HUDEP-2 (cell line): ENCODE data around the gene PPP1R14D.
"Not testable (repeated sequence)": the region's sequence is repeated elsewhere in the genome, so short reads cannot be mapped to it uniquely, and the experiment has no call there.

Source experiments
- DNase-seq, 76 experiments: peaks; one replicate each; lab custom pipeline; 2025; ENCODE audit not compliant: unreplicated experiment in 76 of 76; lab: John Stamatoyannopoulos, UW

PPP1R14D gene, protein sequence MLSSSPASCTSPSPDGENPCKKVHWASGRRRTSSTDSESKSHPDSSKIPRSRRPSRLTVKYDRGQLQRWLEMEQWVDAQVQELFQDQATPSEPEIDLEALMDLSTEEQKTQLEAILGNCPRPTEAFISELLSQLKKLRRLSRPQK

DNA sequence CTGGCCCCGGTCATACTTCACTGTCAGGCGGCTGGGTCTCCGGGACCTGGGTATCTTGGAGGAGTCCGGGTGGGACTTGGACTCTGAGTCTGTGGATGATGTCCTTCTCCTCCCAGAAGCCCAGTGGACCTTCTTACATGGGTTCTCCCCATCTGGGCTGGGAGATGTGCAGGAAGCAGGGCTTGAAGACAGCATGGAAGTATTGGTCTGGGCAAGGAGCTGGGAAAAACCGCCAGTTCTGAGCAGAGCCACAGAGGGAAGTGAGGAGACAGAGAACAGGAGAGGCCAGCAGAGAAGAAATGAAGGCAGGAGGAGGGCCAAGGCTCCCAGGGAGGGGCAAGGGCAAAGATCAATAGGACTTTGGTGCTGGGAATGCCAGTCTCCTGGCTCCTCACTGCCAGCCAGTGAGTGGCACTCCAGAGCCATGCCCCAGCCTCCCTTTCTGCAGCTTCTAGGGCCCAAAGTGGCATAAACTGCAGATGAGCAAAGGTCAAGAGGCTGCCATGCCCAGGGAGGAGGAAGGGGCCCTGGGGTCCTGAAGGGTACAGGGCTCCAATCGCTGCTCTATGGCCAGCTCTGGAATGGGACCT is at the start of gene PPP1R14D:
Gene PPP1R14D (minus strand): TSS at position 262 of the 590 bp plus-strand sequence. CDS start 67 bp downstream, at position 195.
- DNase-seq, result no peak

DNA sequence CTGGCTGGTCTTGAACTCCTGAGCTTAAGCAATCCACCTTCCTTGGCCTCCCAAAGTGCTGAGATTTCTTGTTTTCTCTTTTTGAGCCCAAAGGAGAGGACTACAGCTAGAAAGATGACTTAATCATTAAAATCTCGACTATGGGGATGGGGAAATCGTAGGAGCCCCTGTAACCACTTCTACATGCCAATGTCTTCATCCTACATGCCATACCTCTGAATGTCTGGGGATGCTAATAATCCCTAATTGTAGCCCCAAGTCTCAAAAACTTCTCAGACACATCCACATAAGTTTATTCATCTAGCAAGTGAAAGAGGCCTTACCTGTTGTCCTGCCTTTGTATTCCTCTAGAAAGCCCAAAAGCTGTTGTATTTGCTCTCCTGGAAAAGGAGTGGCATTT is 49.2 kb upstream of the PPP1R14D start:
- no peak for DNase-seq

DNA sequence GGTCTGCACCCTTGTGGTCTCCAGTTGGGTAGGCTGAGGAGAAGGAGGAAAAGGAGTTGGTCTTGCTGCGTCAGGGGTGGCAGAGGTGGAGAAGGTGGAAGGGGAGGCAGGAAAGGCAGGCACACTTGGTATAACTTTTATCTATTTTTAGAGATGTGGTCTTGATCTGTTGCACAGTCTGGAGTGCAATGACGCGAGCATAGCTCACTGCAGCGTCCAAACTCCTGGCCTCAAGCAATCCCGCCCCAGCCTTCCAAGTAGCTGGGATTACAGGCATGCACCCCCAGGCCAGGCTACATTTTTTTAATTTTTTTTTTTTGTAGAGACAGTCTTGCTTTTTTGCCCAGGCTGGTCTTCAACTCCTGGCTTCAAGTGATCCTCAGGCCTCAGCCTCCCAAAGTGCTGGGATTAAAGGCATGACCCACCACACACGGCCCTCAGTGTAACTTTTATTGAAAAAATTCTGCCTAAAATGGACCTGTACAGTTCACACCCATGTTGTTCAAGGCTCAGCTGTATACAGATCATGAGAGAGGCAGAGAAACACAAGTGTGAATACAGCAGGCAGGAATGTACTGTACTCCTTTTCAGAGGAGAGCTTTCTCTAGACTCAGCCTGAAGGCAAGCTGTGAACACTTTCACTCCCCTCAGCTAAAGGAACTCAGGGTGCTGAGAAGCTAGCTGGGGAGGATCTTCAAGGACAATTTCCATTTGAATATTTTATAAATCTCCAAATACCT is 47.7 kb upstream of the PPP1R14D start:
- DNase-seq, result no peak

DNA sequence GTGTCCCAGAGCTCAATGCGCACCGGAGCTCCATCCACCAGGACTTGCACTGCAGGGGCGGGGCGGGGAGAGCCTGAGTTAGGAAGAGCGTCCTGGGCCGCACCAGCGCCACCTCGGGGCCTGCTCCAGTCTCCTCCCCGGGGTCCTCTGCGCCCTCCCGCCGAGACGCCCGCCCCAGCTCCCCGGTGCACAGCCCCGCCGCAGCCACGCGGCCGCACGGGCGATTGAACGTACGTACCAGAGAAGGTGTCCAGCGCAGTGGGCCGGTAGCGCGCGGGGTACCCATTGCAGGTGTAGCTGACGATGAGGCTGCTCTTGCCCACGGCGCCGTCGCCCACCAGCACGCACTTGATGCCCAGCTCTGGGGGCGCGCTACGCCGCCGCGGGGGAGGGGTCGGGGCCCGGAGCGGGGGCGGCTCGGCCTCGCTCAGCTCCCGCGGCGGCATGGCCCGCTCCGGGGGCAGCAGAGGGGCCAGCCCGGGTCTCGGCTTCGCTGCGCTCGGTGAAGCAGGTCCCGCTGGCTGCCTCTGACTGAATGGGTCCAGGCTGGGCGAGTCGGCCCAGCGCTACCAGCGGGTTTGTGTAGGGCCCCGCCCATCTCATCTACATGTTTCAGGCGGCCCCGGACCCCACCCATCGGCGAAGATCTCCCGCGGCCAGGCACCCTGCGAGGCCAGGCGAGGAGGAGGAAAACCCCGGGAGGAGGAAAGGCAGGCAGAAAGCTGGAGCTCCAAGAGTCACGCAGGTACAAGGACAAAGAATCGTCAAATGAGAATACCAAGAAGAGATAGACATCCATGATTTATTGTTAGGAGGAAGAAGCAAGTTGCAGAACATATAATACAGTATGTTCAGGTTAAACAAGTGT is 45.4 kb upstream of the PPP1R14D start, which contains the start of gene RHOV:
Gene RHOV (minus strand): TSS at position 541 of the 868 bp plus-strand sequence. CDS start 95 bp downstream, at position 446.
- DNase-seq, result peak in 52 of 76 experiments; percentile 5 to 68 (median 37)

DNA sequence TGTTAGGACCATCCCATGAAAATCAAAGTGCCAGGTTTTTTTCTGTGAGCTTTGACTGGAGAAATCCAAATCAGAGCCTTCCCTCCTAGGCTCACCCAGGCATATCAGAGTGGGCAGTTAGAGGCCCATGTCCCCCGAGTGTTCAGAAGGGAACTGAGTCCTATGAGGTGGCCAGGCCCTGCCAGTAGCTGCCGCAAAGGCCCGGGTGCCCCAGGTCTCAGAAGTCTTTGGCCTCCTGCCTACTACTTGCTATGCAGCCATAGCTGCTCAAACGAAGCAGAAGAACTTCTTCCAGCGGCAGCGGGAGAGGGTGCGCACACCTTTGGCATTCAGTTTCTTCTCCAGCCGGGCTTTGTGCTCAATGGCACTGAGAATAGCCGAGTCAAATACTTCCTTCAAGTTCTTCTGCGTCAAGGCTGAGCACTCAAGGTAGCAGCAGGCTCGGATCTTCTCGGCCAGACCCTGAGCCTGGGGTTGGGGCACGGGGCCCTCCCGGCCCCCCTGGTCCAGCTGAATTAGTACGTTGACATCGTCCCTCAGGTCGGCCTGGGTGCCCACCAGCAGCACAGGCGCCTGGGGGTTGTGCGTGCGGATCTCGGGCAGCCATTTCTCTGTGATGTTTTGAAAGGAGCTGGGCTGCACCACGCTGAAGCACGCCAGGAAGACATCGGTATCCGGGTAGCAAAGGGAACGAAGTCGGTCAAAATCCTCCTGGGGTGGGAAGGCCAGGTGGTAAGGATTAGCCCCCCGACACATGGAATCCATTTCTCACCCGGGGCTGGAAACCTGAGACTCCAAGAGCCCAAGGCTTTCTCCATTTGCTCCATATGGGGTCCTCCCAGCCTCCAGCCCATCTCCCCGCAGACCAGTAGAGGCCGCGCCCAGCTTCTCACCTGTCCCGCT is 44.5 kb upstream of the PPP1R14D start:
- no peak for DNase-seq

DNA sequence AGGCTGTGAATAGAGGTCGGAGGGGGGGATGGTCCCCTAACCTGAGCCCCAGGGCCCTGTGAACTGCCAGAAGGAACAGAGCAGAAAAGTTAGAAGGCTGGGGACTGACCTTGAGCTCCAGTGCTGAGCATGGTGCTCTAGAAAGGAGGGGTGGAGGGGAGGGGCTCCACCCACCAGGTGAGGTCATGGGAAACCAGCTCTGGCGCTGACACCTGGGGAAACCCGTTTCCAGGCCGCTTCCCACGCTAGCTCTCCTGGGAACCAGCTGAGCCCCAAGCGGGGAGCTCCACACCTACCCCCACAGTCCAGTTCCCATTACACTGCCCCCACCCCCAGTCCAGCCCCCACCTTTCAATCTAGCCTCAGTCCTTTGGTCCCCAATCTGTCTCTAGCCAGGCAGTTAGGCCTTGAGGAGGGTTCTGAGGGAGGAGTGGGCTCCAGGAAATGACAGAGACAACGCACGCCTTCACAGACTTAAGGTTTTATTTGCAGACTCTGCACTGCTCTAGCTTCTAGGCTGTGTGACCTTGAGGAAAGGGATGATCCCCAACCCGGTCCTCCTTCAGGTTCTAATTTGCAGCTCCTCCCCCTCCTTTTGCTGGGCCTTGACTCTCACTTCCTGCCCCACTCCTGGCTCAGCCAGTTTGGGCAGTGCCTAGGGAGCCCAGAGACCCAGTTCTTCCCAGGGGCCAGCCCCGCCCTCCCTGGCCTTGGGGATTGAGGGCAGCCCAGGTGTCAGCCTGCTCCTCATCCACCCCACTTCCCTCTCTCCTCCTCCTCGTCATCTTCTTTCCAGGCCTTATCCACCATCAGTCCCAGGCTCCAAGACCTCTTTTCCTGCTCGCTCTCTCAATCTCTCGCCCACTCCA is 43.5 kb upstream of the PPP1R14D start:
- DNase-seq, result no peak

DNA sequence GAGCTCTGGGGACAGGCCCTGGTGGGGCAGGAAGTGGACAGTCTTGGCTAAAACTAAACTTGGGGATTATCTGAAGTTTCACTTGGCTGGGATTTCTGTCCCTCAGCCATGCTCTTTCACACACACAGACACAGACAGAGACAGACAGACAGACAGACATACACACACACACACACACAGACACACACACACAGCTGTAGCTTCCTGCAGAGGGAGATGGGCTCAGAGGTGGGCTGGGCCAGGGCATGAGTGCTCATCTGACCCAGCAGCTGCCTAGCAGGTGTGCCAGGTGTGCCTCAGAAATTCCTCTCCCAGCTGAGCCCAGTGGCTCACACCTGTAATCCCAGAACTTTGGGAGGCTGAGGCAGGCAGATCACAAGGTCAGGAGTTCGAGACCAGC is 42.2 kb upstream of the PPP1R14D start:
- no peak for DNase-seq

DNA sequence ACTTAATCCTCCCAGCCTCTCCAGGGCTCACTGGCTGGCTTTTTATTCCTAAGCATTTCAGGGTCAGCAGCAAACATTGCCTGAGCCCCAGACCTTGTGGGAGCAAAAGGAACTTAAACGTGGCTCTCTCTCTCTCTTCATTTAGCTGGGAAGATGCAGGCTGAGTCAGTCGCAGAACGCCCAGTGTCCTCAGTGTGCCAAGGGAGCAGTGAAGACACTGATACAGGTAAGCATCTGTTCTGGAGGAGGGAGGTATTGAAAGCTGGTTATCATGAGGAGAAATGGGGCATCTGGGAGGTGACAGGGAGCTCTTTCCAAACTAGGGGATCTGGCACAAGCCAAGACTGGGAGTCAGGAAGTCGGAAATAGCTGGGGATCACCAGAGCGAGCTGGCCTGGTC is 41.2 kb upstream of the PPP1R14D start:
- DNase-seq, result no peak

DNA sequence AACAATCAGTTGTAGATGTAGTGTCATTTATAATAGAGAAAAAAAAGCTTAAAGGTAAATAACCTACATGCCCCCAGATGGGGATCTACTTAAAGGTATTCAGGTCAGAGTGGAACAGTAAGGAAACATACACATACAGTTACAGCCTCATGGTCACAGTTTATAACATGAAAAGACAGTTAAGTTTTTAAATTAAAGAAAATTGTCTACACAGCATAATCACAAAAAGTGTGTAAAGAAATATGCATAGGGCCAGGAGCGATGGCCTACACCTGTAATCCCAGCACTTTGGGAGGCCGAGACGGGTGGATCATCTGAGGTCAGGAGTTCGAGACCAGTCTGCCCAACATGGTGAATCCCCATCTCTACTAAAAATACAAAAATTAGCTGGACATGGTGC is 38.7 kb upstream of the PPP1R14D start:
- no peak for DNase-seq

DNA sequence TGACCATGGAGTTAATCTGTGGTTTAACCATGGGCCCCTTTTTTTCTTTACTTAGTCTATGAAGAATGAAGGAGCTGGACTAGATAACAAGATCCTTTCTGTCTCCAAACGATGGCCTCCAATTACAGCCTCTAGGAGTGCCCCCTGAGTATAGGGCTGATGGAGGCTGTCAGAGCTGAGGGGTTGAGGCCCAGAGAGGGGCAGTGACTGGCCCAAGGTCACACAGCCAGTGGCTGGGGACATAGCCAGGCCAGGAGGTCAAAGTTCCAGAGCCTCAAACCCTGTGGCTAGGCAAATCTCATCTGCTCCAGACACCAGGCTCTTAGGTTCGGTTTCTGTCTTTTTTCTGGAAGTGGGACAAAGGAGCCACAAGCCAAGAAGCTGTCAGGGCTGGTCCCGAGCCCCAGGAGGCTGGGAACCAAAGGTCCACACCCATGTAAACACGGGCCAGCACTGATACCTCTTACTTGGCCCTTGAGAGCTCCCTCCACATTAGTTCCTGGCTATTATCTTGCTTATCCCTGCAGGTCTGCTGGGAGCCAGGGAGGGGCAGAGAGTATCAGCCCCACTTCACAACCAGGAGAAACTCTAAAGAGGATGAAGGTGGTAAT is 35.3 kb upstream of the PPP1R14D start:
- no peak for DNase-seq

DNA sequence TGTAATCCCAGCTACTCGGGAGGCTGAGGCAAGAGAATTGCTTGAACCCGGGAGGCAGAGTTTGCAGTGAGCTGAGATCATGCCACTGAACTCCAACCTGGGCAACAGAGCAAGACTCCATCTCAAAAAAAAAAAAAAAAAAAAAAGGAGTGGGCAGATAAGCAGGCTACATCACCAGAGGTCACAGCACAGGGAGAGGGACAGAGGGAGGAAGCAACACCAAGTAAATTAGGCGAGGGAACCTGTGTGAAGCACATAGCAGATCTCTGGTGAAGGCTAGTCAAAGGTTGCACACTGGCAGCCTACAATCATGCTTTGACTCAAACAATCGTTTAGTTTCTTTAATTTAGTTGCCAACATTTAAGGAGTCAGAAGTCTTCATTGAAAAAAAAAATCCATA is 32.6 kb upstream of the PPP1R14D start:
- not testable (repeated sequence) for DNase-seq

DNA sequence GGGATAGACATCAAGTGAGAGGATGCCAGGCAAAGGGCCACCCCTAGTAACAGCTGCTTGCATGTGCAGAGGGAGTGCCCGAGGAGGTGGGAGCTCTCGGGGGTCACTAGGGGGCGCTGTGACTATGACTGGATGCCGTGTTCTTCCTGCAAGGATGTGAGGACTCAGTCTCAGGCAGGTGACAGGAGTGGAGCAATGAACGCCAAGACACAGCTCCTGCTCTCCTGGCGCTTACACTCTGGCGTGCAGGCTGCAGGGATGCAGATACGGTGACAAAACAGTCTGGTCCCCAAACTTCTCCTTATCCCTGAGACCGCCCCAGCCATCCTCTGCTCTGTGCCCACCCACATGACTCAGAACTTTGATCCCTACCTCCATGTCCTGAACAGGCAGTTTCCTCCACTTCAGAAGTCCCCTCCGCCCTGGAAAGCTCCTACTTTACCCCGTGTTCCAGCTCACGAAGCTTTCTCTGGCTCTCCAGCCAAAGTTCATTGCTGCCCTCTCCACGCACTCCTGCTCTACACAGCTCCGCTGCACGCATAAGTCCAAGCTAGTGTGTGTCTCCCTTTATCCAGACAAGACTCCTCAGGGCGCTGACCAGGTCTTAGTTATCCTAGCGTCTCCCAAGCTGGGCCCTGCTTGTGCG is 30.8 kb upstream of the PPP1R14D start:
- peak in 71 of 76 experiments; percentile 3 to 85 (median 70) for DNase-seq

DNA sequence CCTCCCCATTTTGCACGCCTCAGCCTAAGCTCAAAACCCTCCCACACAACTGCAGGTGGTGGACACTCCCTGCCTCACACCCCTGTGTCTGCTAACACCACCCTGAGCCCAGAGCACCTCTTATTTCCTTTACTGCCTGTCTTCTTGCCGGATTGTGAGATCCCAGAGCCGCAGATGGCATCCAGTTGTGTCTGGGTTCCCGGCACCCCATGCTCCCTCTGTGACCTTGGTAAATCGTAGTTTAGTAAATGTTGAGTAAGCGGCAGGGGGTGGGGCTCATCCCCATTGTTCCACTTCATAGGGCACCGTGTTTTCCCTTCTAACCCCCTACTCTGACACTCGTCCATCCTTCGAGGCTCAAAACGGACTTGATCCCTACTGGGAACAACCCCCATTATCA is 30.2 kb upstream of the PPP1R14D start:
- DNase-seq, result no peak

DNA sequence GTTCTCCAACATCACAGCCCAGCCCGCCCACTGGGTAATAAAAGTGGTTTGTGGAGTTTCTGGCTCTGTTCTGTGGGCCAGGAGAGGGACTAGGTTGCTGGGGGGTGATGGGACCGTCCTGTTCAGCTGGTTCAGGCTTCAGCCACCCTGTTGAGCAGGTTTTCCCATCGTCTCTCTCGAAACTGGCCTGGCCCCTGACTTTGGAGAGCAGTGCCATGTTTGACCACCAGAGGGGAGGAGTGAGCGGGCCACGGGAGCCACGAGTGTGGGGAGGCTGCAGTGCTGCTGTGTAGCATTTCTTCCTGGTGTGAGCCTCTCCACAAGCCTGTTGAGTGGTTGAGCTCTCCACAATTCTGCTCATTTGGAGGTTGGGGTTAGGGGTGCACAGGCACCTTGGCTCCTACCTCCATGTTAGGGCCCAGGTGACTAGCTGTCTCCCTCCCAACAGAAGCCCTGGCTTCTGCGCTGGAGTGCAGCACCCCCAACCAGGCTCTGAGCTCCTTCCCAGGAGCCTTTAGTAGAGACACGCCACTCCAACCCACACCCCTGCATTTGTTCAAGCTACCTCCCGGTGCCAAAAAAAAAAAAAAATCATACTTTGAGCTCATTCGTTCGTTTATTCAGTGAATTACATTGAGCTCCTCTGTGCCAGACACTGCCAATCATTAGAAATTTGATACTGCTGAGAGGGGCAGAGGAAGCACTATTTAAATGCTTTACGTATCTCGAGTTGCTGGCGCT is 29.3 kb upstream of the PPP1R14D start:
- DNase-seq, result peak in 66 of 76 experiments; percentile 5 to 86 (median 60)

DNA sequence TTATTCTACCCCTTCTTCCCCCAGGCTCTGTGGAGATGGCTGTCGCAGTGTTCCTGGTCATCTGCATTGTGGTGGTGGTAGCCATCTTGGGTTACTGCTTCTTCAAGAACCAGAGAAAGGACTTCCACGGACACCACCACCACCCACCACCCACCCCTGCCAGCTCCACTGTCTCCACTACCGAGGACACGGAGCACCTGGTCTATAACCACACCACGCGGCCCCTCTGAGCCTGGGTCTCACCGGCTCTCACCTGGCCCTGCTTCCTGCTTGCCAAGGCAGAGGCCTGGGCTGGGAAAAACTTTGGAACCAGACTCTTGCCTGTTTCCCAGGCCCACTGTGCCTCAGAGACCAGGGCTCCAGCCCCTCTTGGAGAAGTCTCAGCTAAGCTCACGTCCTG is 28.2 kb upstream of the PPP1R14D start:
- no peak for DNase-seq

DNA sequence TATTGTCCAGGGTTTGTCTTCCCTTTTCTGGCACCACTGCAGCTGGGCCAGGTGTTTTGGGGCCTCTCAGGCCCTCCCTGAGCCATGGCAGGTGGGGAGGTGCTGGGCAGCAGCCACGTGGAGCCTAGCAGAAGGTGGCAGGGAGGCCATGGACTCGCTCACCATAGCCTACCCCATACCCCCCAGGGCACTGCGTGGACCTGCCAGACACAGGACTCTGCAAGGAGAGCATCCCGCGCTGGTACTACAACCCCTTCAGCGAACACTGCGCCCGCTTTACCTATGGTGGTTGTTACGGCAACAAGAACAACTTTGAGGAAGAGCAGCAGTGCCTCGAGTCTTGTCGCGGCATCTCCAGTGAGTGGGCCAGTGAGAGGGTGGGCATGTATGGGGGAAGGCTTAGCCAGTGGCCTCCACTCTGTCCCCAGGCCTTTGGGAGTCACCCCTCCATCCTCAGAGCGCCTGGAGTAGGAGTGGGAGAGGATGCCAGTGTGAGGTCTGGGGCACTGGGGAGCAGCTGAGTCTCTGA is 27.3 kb upstream of the PPP1R14D start:
- no peak for DNase-seq

DNA sequence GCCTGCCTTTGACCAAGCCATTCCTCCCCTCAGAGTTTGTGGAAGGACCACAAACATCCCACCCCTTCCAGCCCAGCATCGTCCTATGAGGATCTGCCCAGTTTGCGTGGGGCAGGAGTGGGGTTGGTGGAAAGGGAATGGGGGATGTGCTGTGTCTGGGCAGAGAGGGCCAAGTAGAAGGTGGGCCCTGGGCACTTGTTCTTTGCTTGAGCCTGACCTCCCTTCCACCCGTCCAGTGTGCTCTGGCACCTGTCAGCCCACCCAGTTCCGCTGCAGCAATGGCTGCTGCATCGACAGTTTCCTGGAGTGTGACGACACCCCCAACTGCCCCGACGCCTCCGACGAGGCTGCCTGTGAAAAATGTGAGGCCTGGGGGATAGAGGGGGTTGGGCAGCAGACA is 25.7 kb upstream of the PPP1R14D start:
- no peak for DNase-seq
